GM12872 (cell line): Measurements from ENCODE around the gene DEFB128.

Experiments
- CTCF ChIP-seq: IDR thresholded peaks from 3 replicates; pipeline ENCODE4 v1.5.1; 2011; ENCODE audit warnings: low read depth, mild to moderate bottlenecking, low read length, moderate library complexity; ENCODE audit not compliant: insufficient read depth

Gene DEFB128

GRCh38 chr20:198225-198624 is 8.7 kb upstream of the DEFB128 start:
- no peak for TF ChIP-seq CTCF

GRCh38 chr20:187733-188132 is 1.8 kb downstream of the DEFB128 start:
- no peak for TF ChIP-seq CTCF

GRCh38 chr20:184288-184687 is 5.2 kb downstream of the DEFB128 start:
- TF ChIP-seq CTCF: no peak

GRCh38 chr20:168876-169275 is 20.6 kb downstream of the DEFB128 start:
- no peak for TF ChIP-seq CTCF

GRCh38 chr20:164618-165017 is 24.9 kb downstream of the DEFB128 start:
- no peak for TF ChIP-seq CTCF

- TF ChIP-seq CTCF: no peak
Observed at GRCh38 chr20:157154-157553, 32.4 kb downstream of the DEFB128 start, which contains the start of gene DEFB127. TSS of gene DEFB127 (plus strand) at chr20:157454. CDS start at chr20:157545, 91 bp downstream.

- TF ChIP-seq CTCF: no peak
Observed at GRCh38 chr20:152131-152530, 37.4 kb downstream of the DEFB128 start.

- no peak for TF ChIP-seq CTCF
Observed at GRCh38 chr20:145877-146276, 43.6 kb downstream of the DEFB128 start.
